ENCODE measurements around the gene MLLT3.

Gene MLLT3

GRCh38 chr9:20568400-20568799 is 53.9 kb downstream of the MLLT3 start:
- no peak for DNase-seq (ENCODE audit: low read depth)
- TF ChIP-seq CTCF (IDR thresholded peaks at IDR 0.05; ENCODE audit: low read depth, low read length, missing control alignments), result no peak
- in situ Hi-C loops (cut with HindIII; ENCODE audit: low sequenced_read_pairs), result no loop called here
- H3K4me3 ChIP-seq (ENCODE audit: low read depth, low read length), result no peak overlapping the region

- in situ Hi-C loops (cut with HindIII; ENCODE audit: low sequenced_read_pairs), result no loop called here
- no peak for TF ChIP-seq CTCF (IDR thresholded peaks at IDR 0.05; ENCODE audit: low read depth, low read length, missing control alignments)
- no peak for DNase-seq (ENCODE audit: low read depth)
- H3K4me3 ChIP-seq (ENCODE audit: low read depth, low read length), result no peak overlapping the region
Measured at GRCh38 chr9:20566401-20566800, 55.9 kb downstream of the MLLT3 start.

- DNase-seq (ENCODE audit: low read depth), result no peak
- TF ChIP-seq CTCF (IDR thresholded peaks at IDR 0.05; ENCODE audit: low read depth, low read length, missing control alignments), result no peak
- H3K4me3 ChIP-seq (ENCODE audit: low read depth, low read length), result no peak overlapping the region
- in situ Hi-C loops (cut with HindIII; ENCODE audit: low sequenced_read_pairs), result no loop called here
Measured at GRCh38 chr9:20564650-20565049, 57.6 kb downstream of the MLLT3 start.

GRCh38 chr9:20563917-20564316 is 58.4 kb downstream of the MLLT3 start:
- in situ Hi-C loops (cut with HindIII; ENCODE audit: low sequenced_read_pairs), result no loop called here
- H3K4me3 ChIP-seq (ENCODE audit: low read depth, low read length), result no peak overlapping the region
- no peak for TF ChIP-seq CTCF (IDR thresholded peaks at IDR 0.05; ENCODE audit: low read depth, low read length, missing control alignments)
- DNase-seq (ENCODE audit: low read depth), result no peak

- no peak overlapping the region for H3K4me3 ChIP-seq (ENCODE audit: low read depth, low read length)
- in situ Hi-C loops (cut with HindIII; ENCODE audit: low sequenced_read_pairs), result no loop called here
- TF ChIP-seq CTCF (IDR thresholded peaks at IDR 0.05; ENCODE audit: low read depth, low read length, missing control alignments), result no peak
Measured at GRCh38 chr9:20562051-20562450, 60.2 kb downstream of the MLLT3 start.

GRCh38 chr9:20561531-20561930 is 60.8 kb downstream of the MLLT3 start:
- no peak for DNase-seq (ENCODE audit: low read depth)
- H3K4me3 ChIP-seq (ENCODE audit: low read depth, low read length), result no peak overlapping the region
- TF ChIP-seq CTCF (IDR thresholded peaks at IDR 0.05; ENCODE audit: low read depth, low read length, missing control alignments), result no peak
- in situ Hi-C loops (cut with HindIII; ENCODE audit: low sequenced_read_pairs), result no loop called here

More at GRCh38 chr9:20562051-20562450, 60.2 kb downstream of the MLLT3 start:
- DNase-seq (ENCODE audit: low read depth), result no peak
